WTC11 (cell line): Measurements from ENCODE around the gene PGGHG. TPM values are rescaled to one million over a fixed set of nuclear protein-coding genes. Genes with fewer than 3 reads are reported as not detected.

ENCODE experiments used
- ATAC-seq: fragments of 200-7000 bp; cut with Tn5 transposase; 2 replicates; pipeline ENCODE4 v1.10.0; 2021; ENCODE audit warnings: mild to moderate bottlenecking, moderate library complexity
- CTCF ChIA-PET: fragments of 300-600 bp; sonication (Branson Sonifier 250); formaldehyde crosslinking; loops from one replicate; lab custom pipeline; 2021; ENCODE audit warnings: antibody characterized with exemption; lab: Charles Lee
- POLR2A ChIA-PET: fragments of 350-600 bp; sonication (Branson Sonifier 250); formaldehyde crosslinking; loops from one replicate; lab custom pipeline; 2021; ENCODE audit warnings: antibody characterized with exemption; lab: Charles Lee
- DNase-seq: peaks from one replicate; pipeline ENCODE4 v3.0.0; 2021; ENCODE audit warnings: low spot score
- H3K27ac Mint-ChIP-seq: 2 replicates; pipeline ENCODE4 v1.8.0; 2021; ENCODE audit warnings: mixed read lengths
- H3K27me3 Mint-ChIP-seq: 2 replicates; pipeline ENCODE4 v1.8.0; 2021; ENCODE audit warnings: low read depth, mild to moderate bottlenecking, moderate library complexity, mixed read lengths
- H3K36me3 Mint-ChIP-seq: 2 replicates; pipeline ENCODE4 v1.8.0; 2021; ENCODE audit warnings: mixed read lengths
- H3K4me1 Mint-ChIP-seq: 2 replicates; pipeline ENCODE4 v1.8.0; 2022; ENCODE audit warnings: mixed read lengths
- H3K4me3 Mint-ChIP-seq: 2 replicates; pipeline ENCODE4 v1.8.0; 2021; ENCODE audit warnings: mild to moderate bottlenecking, moderate library complexity, mixed read lengths
- H3K9me3 Mint-ChIP-seq: 2 replicates; pipeline ENCODE4 v1.8.0; 2021; ENCODE audit warnings: mixed read lengths
- AR ChIP-seq: fragments of 250-450 bp; sonication (Bioruptor Pico); IDR thresholded peaks from 2 replicates; pipeline ENCODE4 v1.9.0; 2021; ENCODE audit warnings: mild to moderate bottlenecking
- ARID4B ChIP-seq: sonication (generic); formaldehyde crosslinking; IDR thresholded peaks from 2 replicates; pipeline ENCODE4 v1.8.0; 2023; ENCODE audit warnings: missing genetic modification reagents, mild to moderate bottlenecking, borderline replicate concordance
- ATF1 ChIP-seq: sonication (generic); formaldehyde crosslinking; IDR thresholded peaks from 2 replicates; pipeline ENCODE4 v1.8.1; 2023; ENCODE audit warnings: mild to moderate bottlenecking, moderate library complexity, missing genetic modification reagents
- ATF3 ChIP-seq: sonication (generic); formaldehyde crosslinking; conservative IDR thresholded peaks from 2 replicates; pipeline ENCODE4 v1.8.1; 2022; ENCODE audit warnings: mild to moderate bottlenecking, missing genetic modification reagents
- CDX4 ChIP-seq: fragments of 250-450 bp; sonication (Bioruptor Pico); IDR thresholded peaks from 2 replicates; pipeline ENCODE4 v1.9.0; 2021; ENCODE audit warnings: moderate library complexity, mild to moderate bottlenecking, inconsistent platforms, borderline replicate concordance
- ETV6 ChIP-seq: sonication (generic); formaldehyde crosslinking; IDR thresholded peaks from 2 replicates; pipeline ENCODE4 v1.8.1; 2022; ENCODE audit warnings: mild to moderate bottlenecking, missing genetic modification reagents
- FOXJ3 ChIP-seq: sonication (generic); formaldehyde crosslinking; IDR thresholded peaks from 2 replicates; pipeline ENCODE4 v1.9.0; 2021; ENCODE audit warnings: missing genetic modification reagents, mild to moderate bottlenecking, borderline replicate concordance
- GABPB1 ChIP-seq: sonication (generic); formaldehyde crosslinking; IDR thresholded peaks from 2 replicates; pipeline ENCODE4 v1.8.1; 2023; ENCODE audit warnings: mild to moderate bottlenecking, missing genetic modification reagents
- KAT7 ChIP-seq: sonication (generic); formaldehyde crosslinking; IDR thresholded peaks from 2 replicates; pipeline ENCODE4 v1.8.1; 2023; ENCODE audit warnings: missing genetic modification reagents, mild to moderate bottlenecking, borderline replicate concordance
- MYBL2 ChIP-seq: sonication (generic); formaldehyde crosslinking; IDR thresholded peaks from 2 replicates; pipeline ENCODE4 v1.8.1; 2023; ENCODE audit warnings: mild to moderate bottlenecking, moderate library complexity, missing genetic modification reagents
- NR1H2 ChIP-seq: sonication (generic); formaldehyde crosslinking; IDR thresholded peaks from 2 replicates; pipeline ENCODE4 v1.9.0; 2021; ENCODE audit warnings: mild to moderate bottlenecking, moderate library complexity, missing genetic modification reagents
- STAT6 ChIP-seq: sonication (generic); formaldehyde crosslinking; conservative IDR thresholded peaks from 2 replicates; pipeline ENCODE4 v1.8.1; 2023; ENCODE audit warnings: mild to moderate bottlenecking, low read depth, missing genetic modification reagents, moderate library complexity
- TCF7 ChIP-seq: sonication (generic); formaldehyde crosslinking; IDR thresholded peaks from 2 replicates; pipeline ENCODE4 v1.8.0; 2022; ENCODE audit warnings: mild to moderate bottlenecking, low read depth, missing genetic modification reagents, moderate library complexity
- USF2 ChIP-seq: sonication (generic); formaldehyde crosslinking; IDR thresholded peaks from 2 replicates; pipeline ENCODE4 v1.8.1; 2023; ENCODE audit warnings: mild to moderate bottlenecking, missing genetic modification reagents, moderate library complexity
- ZBTB21 ChIP-seq: sonication (generic); formaldehyde crosslinking; IDR thresholded peaks from 2 replicates; pipeline ENCODE4 v1.8.1; 2023; ENCODE audit warnings: mild to moderate bottlenecking, missing genetic modification reagents, borderline replicate concordance
- ZNF219 ChIP-seq: sonication (generic); formaldehyde crosslinking; IDR thresholded peaks from 2 replicates; pipeline ENCODE4 v1.8.0; 2023; ENCODE audit warnings: missing genetic modification reagents, mild to moderate bottlenecking, borderline replicate concordance
- ZNF512 ChIP-seq: sonication (generic); formaldehyde crosslinking; IDR thresholded peaks from 2 replicates; pipeline ENCODE4 v1.8.1; 2022; ENCODE audit warnings: missing genetic modification reagents, borderline replicate concordance
- total RNA-seq: library from RNA; stranded (reverse); gene quantifications from 3 replicates; pipeline ENCODE4 v1.2.3, GENCODE V29; 2021

The PGGHG gene
- total RNA-seq, 1 experiment from 2014 or later = 74.9 TPM

GRCh38 chr11:244376-244775 lies 44.5 kb upstream of the PGGHG start (continued):
- TF ChIP-seq MYBL2 = no peak
- no peak for TF ChIP-seq ATF1 (CRISPR knock-in tag)
- TF ChIP-seq ZBTB21 (CRISPR knock-in tag) = no peak
- TF ChIP-seq KAT7 (CRISPR knock-in tag) = no peak
- TF ChIP-seq, all 79 proteins: peak for 0

GRCh38 chr11:249062-249461 lies 39.9 kb upstream of the PGGHG start:
- H3K4me1 Mint-ChIP-seq = peaks cover 6% of the 10 kb centered on the region; the same call in 1 of the 2 replicates
- no peaks in the 10 kb centered on the region for H3K27me3 Mint-ChIP-seq
- H3K9me3 Mint-ChIP-seq = no peaks in the 10 kb centered on the region
- CTCF ChIA-PET = interaction anchor here (0.7 kb wide), 1 partner anchor 57 kb away, joined by 3 read pairs; no protein-coding TSS in a partner anchor
- no peak for ATAC-seq
- H3K36me3 Mint-ChIP-seq = peaks cover 81% of the 10 kb centered on the region
- DNase-seq = no peak
- H3K4me3 Mint-ChIP-seq = no peak overlapping the region
- H3K27ac Mint-ChIP-seq = no peak overlapping the region; the same call in 1 of the 2 replicates
- POLR2A ChIA-PET = no interaction called here
- TF ChIP-seq STAT6 (CRISPR knock-in tag) (no peak), ARID4B (no peak), GABPB1 (CRISPR knock-in tag) (no peak), AR (CRISPR knock-in tag) (no peak), FOXJ3 (CRISPR knock-in tag) (no peak), ZNF219 (CRISPR knock-in tag) (no peak), ETV6 (CRISPR knock-in tag) (no peak), TCF7 (CRISPR knock-in tag) (no peak), ZNF512 (no peak), CDX4 (CRISPR knock-in tag) (no peak), NR1H2 (no peak), USF2 (no peak), ATF3 (no peak)
